CD4-positive, alpha-beta T cell treated with Interleukin-2 at 100 ng/mL for 4 hours (primary cell): ENCODE results near the gene RSPH6A.
"Not testable (repeated sequence)": the region's sequence is repeated elsewhere in the genome, so short reads cannot be mapped to it uniquely, and the experiment has no call there.

Experiments used
- DNase-seq: peaks from one replicate; pipeline ENCODE4 v3.0.0-alpha.2; 2020; ENCODE audit warnings: low spot score

The RSPH6A gene

GRCh38 chr19:45800070-45800553 lies 15.0 kb downstream of the RSPH6A start:
- DNase-seq = no peak

- DNase-seq = not testable (repeated sequence)
These were observed 15.6 kb downstream of the RSPH6A start for GRCh38 chr19:45799541-45799940.

GRCh38 chr19:45798995-45799517 lies 16.1 kb downstream of the RSPH6A start:
- peak; percentile 68 for DNase-seq

GRCh38 chr19:45794627-45795026 lies 20.5 kb downstream of the RSPH6A start:
- no peak for DNase-seq

GRCh38 chr19:45793876-45794275 lies 21.2 kb downstream of the RSPH6A start:
- DNase-seq = no peak

- DNase-seq = no peak
These were observed 21.9 kb downstream of the RSPH6A start for GRCh38 chr19:45793178-45793564.

- DNase-seq = peak; percentile 99
These were observed 22.5 kb downstream of the RSPH6A start, which contains the start of gene DMWD for GRCh38 chr19:45792470-45793177. TSS of gene DMWD (minus strand) at chr19:45792845. CDS start at chr19:45792756, 89 bp downstream.

- peak; percentile 4 for DNase-seq
These were observed 23.2 kb downstream of the RSPH6A start for GRCh38 chr19:45791744-45792469.

- peak; percentile 49 for DNase-seq
These were observed 24.2 kb downstream of the RSPH6A start for GRCh38 chr19:45790942-45791341.

GRCh38 chr19:45789035-45789786 lies 25.9 kb downstream of the RSPH6A start:
- no peak for DNase-seq

GRCh38 chr19:45786533-45786894 lies 28.6 kb downstream of the RSPH6A start:
- no peak for DNase-seq

- no peak for DNase-seq
These were observed 29.2 kb downstream of the RSPH6A start for GRCh38 chr19:45785781-45786532.

GRCh38 chr19:45785097-45785496 lies 30.0 kb downstream of the RSPH6A start:
- no peak for DNase-seq

- no peak for DNase-seq
These were observed 31.0 kb downstream of the RSPH6A start for GRCh38 chr19:45784096-45784495.

- no peak for DNase-seq
These were observed 32.0 kb downstream of the RSPH6A start for GRCh38 chr19:45782820-45783785.

- DNase-seq = no peak
These were observed 32.9 kb downstream of the RSPH6A start, which contains the start of gene DMPK for GRCh38 chr19:45782162-45782691. TSS of gene DMPK (minus strand) at chr19:45782490. CDS start at chr19:45782352, 138 bp downstream.

- no peak for DNase-seq
These were observed 33.6 kb downstream of the RSPH6A start for GRCh38 chr19:45781214-45782161.

GRCh38 chr19:45780448-45781213 lies 34.5 kb downstream of the RSPH6A start:
- DNase-seq = no peak
